22Rv1 (cell line): ENCODE results near the gene HOTAIR.

ENCODE experiments used
- H3K27ac ChIP-seq: fragments of 450-650 bp; 2 replicates; pipeline ENCODE4 v1.5.1; 2017
- CTCF ChIP-seq: fragments of 450-650 bp; IDR thresholded peaks from 2 replicates; pipeline ENCODE4 v1.5.1; 2017; ENCODE audit warnings: mild to moderate bottlenecking
- ZFX ChIP-seq: fragments of 450-650 bp; IDR thresholded peaks from 2 replicates; pipeline ENCODE4 v1.6.1; 2017; ENCODE audit warnings: antibody characterized with exemption, borderline replicate concordance

The HOTAIR gene

GRCh38 chr12:53927220-53928029, 47.3 kb downstream of the HOTAIR start:
- H3K27ac ChIP-seq, result no peak overlapping the region
- TF ChIP-seq CTCF (no peak), ZFX (no peak)

DNA sequence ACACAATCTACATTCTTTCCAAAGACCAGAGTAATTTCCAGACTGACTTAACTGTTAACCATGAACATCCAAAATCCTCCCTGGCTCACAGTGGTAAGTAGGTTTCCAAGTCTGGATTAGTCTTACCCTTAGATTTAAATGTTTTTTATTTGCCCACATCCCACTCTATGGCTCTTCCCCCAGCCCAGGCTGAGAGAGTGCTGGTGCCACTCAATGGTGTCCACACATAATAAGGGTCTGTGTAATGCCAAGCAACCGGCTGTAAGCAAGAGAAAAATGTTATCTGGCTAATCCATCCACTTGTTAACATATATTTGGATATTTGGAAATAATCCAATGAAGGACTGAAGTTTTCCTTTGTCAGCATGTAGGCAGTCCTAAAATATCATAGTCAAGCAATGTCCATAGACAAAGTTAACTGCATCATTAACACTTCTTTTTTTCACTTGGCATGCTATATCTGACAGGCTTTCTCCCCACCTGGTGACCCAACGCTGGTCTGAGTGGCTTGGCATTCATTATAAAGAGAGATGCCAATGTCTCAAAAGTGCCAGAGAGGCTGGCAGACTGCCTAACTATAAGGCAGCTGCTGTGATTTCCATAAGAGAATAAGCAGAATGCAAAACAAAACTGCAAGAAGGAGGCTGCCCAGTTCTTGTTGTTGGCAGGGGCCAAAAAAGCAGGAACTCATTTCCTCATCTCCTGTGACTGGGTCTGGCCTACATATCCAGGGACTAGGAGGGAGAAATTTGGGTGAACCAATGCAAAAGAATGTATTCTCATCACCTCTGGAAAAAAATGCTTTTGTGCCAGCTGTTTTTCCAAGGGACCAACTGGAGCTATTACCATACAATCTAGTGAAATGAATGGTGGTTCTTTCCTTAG, 50.0 kb downstream of the HOTAIR start:
- H3K27ac ChIP-seq, result no peak overlapping the region
- no peak for TF ChIP-seq ZFX
- TF ChIP-seq CTCF, result no peak

DNA sequence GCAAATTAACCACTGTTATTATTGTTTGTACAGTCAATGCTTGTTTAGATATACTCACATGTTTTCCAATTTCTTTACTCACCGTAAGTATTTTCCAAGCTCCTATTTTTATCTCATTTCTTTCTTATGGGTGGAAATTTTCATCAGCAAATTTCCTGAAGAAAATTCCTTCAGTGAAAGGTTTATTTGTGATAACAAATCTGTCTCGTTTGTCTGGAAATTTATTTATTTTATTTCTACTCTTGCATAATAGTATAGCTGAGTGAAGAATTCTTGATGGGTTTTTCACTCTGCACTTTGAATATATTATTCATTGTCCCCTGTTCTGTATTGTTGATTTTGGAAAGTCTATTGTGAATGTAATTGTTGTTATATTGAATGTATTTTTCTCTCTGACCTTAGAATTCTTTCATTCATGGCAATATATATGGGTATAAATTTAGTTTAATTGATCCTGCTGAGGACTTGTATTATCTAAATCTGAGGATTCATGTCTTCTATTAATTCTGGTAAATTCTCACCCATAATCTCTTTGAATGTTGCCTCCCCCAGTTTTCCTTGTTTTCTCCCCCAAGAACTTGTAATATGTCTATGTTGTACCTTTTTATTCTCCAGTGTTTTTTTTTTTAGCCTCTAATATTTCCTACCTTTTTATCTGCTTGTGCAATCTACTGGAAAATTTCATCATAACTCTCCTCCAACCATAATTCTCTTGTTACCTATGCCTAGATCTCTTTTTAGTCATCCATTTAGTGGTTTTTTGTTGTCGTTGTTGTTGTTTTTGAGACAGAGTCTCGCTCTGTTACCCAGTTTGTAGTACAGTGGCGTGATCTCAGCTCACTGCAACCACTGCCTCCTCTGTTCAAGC, 57.7 kb downstream of the HOTAIR start:
- TF ChIP-seq CTCF (no peak), ZFX (no peak)
- no peak overlapping the region for H3K27ac ChIP-seq
